GM12878 (cell line): ENCODE data around the gene FAM170B. TPM values are rescaled to one million over a fixed set of nuclear protein-coding genes. Genes with fewer than 3 reads are reported as not detected.

ENCODE experiments used
- ATAC-seq: fragments of 200-7000 bp; cut with Tn5 transposase; 3 replicates; pipeline ENCODE4 v1.9.1; 2020; ENCODE audit warnings: mild to moderate bottlenecking, moderate library complexity
- BruUV-seq: library from RNA; stranded (reverse); fragments of 400-500 nt; replicated peaks from 2 replicates; lab custom pipeline; 2021; lab: Mats Ljungman, UMichigan
- CTCF ChIA-PET: fragments of 300-600 bp; sonication (Branson Sonifier 250); formaldehyde crosslinking; extraction: SDS; loops from one replicate; lab custom pipeline; 2021; ENCODE audit warnings: inconsistent platforms; lab: Yijun Ruan, JAX
- POLR2A ChIA-PET: fragments of 350-600 bp; formaldehyde crosslinking; extraction: SDS; loops from one replicate; lab custom pipeline; 2021; ENCODE audit warnings: inconsistent platforms; lab: Charles Lee
- RAD21 ChIA-PET: fragments of 300-600 bp; sonication (Branson Sonifier 250); formaldehyde crosslinking; loops from one replicate; lab custom pipeline; 2023; ENCODE audit warnings: antibody characterized with exemption; ENCODE audit not compliant: unreplicated experiment; lab: Charles Lee
- SMC1A ChIA-PET: fragments of 300-600 bp; sonication (Branson Sonifier 250); formaldehyde crosslinking; loops from one replicate; lab custom pipeline; 2023; ENCODE audit not compliant: unreplicated experiment, uncharacterized antibody; lab: Charles Lee
- DNase-seq: peaks from one replicate; pipeline ENCODE4 v3.0.0-alpha.2; 2011; ENCODE audit warnings: low read depth, low spot score
- FAIRE-seq: peaks from 3 replicates; lab custom pipeline; 2011; peaks lifted over from hg19 to GRCh38; lab: Jason Lieb, UNC
- H2AFZ ChIP-seq: 2 replicates; pipeline ENCODE4 v1.6.0; 2011; ENCODE audit warnings: low read depth, low read length, control low read depth; ENCODE audit not compliant: control insufficient read depth
- H3K27ac ChIP-seq: 2 replicates; pipeline ENCODE4 v1.5.1; 2011; ENCODE audit warnings: control low read depth; ENCODE audit not compliant: control insufficient read depth, insufficient read depth
- H3K27me3 ChIP-seq, 2 experiments: replicated peaks in 1 of 2; 2 replicates each; pipeline versions ENCODE4 v1.6.0 to v1.6.1; 2011; ENCODE audit warnings: low read length in 1 of 2; ENCODE audit not compliant: control insufficient read depth in 2 of 2, insufficient read depth in 2 of 2
- H3K36me3 ChIP-seq, 2 experiments: 2 replicates each; pipeline ENCODE4 v1.5.1; 2011; ENCODE audit warnings: low read length in 1 of 2; ENCODE audit not compliant: control insufficient read depth in 2 of 2, insufficient read depth in 2 of 2
- H3K4me1 ChIP-seq: 2 replicates; pipeline ENCODE4 v1.6.1; 2011; ENCODE audit warnings: mild to moderate bottlenecking, low read length, moderate library complexity, mixed read lengths; ENCODE audit not compliant: control insufficient read depth, insufficient read depth
- H3K4me2 ChIP-seq: 2 replicates; pipeline ENCODE4 v1.6.0; 2011; ENCODE audit warnings: control low read depth; ENCODE audit not compliant: control insufficient read depth, insufficient read depth
- H3K4me3 ChIP-seq: fragments of 200-600 bp; sonication (generic); 2 replicates; pipeline ENCODE4 v1.5.1; 2016
- H3K79me2 ChIP-seq: 2 replicates; pipeline ENCODE4 v1.6.0; 2011; ENCODE audit warnings: low read length; ENCODE audit not compliant: control insufficient read depth, insufficient read depth
- H3K9ac ChIP-seq: 2 replicates; pipeline ENCODE4 v1.8.0; 2011; ENCODE audit warnings: low read length, control low read depth, mixed read lengths; ENCODE audit not compliant: control insufficient read depth, insufficient read depth
- H3K9me3 ChIP-seq: replicated peaks from 3 replicates; pipeline ENCODE4 v1.5.1; 2011; ENCODE audit warnings: mild to moderate bottlenecking, low read length; ENCODE audit not compliant: control insufficient read depth, insufficient read depth
- H4K20me1 ChIP-seq: 2 replicates; pipeline ENCODE4 v1.6.0; 2011; ENCODE audit not compliant: control insufficient read depth, insufficient read depth
- ATF3 ChIP-seq: IDR thresholded peaks from 2 replicates; pipeline ENCODE4 v1.6.1; 2011; ENCODE audit warnings: low read depth, mild to moderate bottlenecking, low read length, moderate library complexity, borderline replicate concordance; ENCODE audit errors: extremely low read depth
- CHD1 ChIP-seq: IDR thresholded peaks from 2 replicates; pipeline ENCODE4 v1.6.1; 2012; ENCODE audit warnings: low read depth, low read length, improper control_type of control experiment
- CUX1 ChIP-seq: IDR thresholded peaks from 2 replicates; pipeline ENCODE4 v1.6.1; 2012; ENCODE audit warnings: improper control_type of control experiment, low read depth, low read length; ENCODE audit not compliant: insufficient replicate concordance
- NFYA ChIP-seq: IDR thresholded peaks from 2 replicates; pipeline ENCODE4 v1.6.1; 2011; ENCODE audit warnings: low read depth, mild to moderate bottlenecking, low read length, improper control_type of control experiment, borderline replicate concordance
- PAX5 ChIP-seq: IDR thresholded peaks from 2 replicates; pipeline ENCODE4 v1.6.1; 2011; ENCODE audit warnings: low read depth, low read length, borderline replicate concordance
- POLR2AphosphoS5 ChIP-seq: IDR thresholded peaks from 2 replicates; pipeline ENCODE4 v1.6.1; 2011; ENCODE audit warnings: mild to moderate bottlenecking, low read length, inconsistent platforms
- RELA ChIP-seq: fragments of 450-650 bp; IDR thresholded peaks from 2 replicates; pipeline ENCODE4 v1.8.0; 2014; ENCODE audit warnings: borderline replicate concordance; ENCODE audit not compliant: partially characterized antibody
- TAF1 ChIP-seq: IDR thresholded peaks from 2 replicates; pipeline ENCODE4 v1.6.1; 2011; ENCODE audit warnings: mild to moderate bottlenecking, low read depth, low read length, borderline replicate concordance
- TARDBP ChIP-seq: IDR thresholded peaks from 2 replicates; pipeline ENCODE4 v1.6.1; 2016; ENCODE audit warnings: borderline replicate concordance
- ZZZ3 ChIP-seq: IDR thresholded peaks from 2 replicates; pipeline ENCODE4 v1.6.1; 2011; ENCODE audit warnings: low read depth; ENCODE audit not compliant: control insufficient read depth, insufficient read length
- WGBS: methylation state at CpG from one replicate; pipeline ENCODE4 v1.1.6; 2016; ENCODE audit warnings: low lambda C conversion rate; ENCODE audit not compliant: insufficient replicate concordance, insufficient coverage; ENCODE audit errors: missing lambda C conversion rate; 5-methylcytosine and 5-hydroxymethylcytosine counted together
- in situ Hi-C: fragments of 300-500 bp; cut with MboI; formaldehyde crosslinking; loops from 9 replicates; pipeline ENCODE4 v1.14.3; 2018; ENCODE audit warnings: mixed read lengths
- intact Hi-C: fragments of 100-400 bp; cut with micrococcal nuclease; formaldehyde crosslinking; loops from one replicate; pipeline ENCODE4 v1.14.2; 2022; ENCODE audit not compliant: unreplicated experiment
- polyA plus RNA-seq, 11 experiments: library from polyadenylated mRNA; depleted of rRNA in 4 of 11; unstranded in 6 of 11; stranded (reverse) in 5 of 11; fragments of >200 nt; fragmentation: Nextera tagmentation in 4 of 11; fragmentation: Illumina TruSeq in 1 of 11; extraction: Ambion mirVana in 4 of 11; extraction: Trizol in 1 of 11; gene quantifications; 1 replicate in 1 of 11; 2 replicates in 10 of 11; pipeline versions ENCODE4 v1.2.1 to v1.2.3, GENCODE V29; 2011 to 2016; ENCODE audit warnings: inconsistent platforms in 2 of 11, missing spikeins in 2 of 11, low read depth in 1 of 11
- total RNA-seq, 4 experiments: library from RNA; depleted of rRNA in 3 of 4; stranded (reverse); fragments of >200 nt in 3 of 4; fragmentation: Illumina TruSeq in 1 of 4; extraction: Trizol in 1 of 4; gene quantifications; 2 replicates each; pipeline versions ENCODE4 v1.2.1 to v1.2.3, GENCODE V29; 2013 to 2021
- TF ChIP-seq, protein P1 (sequence below): fragments of 450-650 bp; formaldehyde crosslinking; IDR thresholded peaks from 2 replicates; pipeline ENCODE4 v1.4.0; 2022; ENCODE audit warnings: mild to moderate bottlenecking, moderate library complexity
- TF ChIP-seq, protein P2 (sequence below): IDR thresholded peaks from 2 replicates; pipeline ENCODE4 v1.6.1; 2012; ENCODE audit warnings: low read depth, low read length, improper control_type of control experiment
- TF ChIP-seq, protein P3 (sequence below): IDR thresholded peaks from 2 replicates; pipeline ENCODE4 v1.6.1; 2011; ENCODE audit warnings: borderline replicate concordance, low read depth, mild to moderate bottlenecking, moderate library complexity, mixed read lengths, low read length; ENCODE audit not compliant: insufficient read depth; ENCODE audit errors: extremely low read length

FAM170B gene
- total and polyA plus RNA-seq, 10 of the 15 experiments (the other 5 are each of a cell fraction or from before 2014, with no cell fraction given) = not detected

DNA sequence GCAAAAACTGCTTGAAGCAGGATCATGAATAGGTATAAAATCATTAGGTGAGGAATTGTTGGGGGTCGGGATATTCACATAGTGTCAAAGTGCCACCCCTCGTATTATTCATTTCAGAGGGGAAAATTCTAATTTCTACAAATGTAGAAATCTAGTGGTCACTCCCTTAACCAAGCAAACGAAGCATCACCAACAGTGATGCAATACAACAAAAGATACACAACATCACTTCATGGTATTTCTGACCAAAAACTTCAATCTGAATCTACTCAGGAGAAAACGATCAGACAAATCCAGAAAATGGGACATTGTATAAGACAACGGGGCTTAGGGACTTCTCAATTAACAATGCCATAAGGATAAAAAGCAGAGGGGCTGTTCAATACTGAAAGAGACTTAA lies 26.3 kb upstream of the FAM170B start (continued):
- no peak for TF ChIP-seq RELA
- TF ChIP-seq TAF1 = no peak
- no peak for TF ChIP-seq ATF3

- Histone ChIP-seq H3K4me3 (no peak overlapping the region), H3K79me2 (no peaks in the 10 kb centered on the region), H4K20me1 (no peaks in the 10 kb centered on the region; the same call in 1 of the 2 replicates), H2AFZ (no peak overlapping the region), H3K36me3 (peaks cover 0 to 1% of the 10 kb centered on the region in 2 experiments; a peak in 1 of 4 replicates), H3K27ac (no peak overlapping the region), H3K27me3 (no peaks in the 10 kb centered on the region), H3K4me1 (no peaks in the 10 kb centered on the region), H3K4me2 (no peak overlapping the region), H3K9me3 (no peaks in the 10 kb centered on the region), H3K9ac (no peak overlapping the region)
- BruUV-seq = no TSS peak
- no peak for FAIRE-seq
- 95% methylated on average over 3 of the region's 3 CpGs for WGBS
- no peak for ATAC-seq
- in situ Hi-C loops (no loop called here), intact Hi-C loops (no loop called here)
- ChIA-PET POLR2A (no interaction called here), RAD21 (no interaction called here), CTCF (interaction anchor here (1.1 kb wide), 1 partner anchor 10 kb away, joined by 3 read pairs; no protein-coding TSS in a partner anchor), SMC1A (no interaction called here)
- DNase-seq = no peak
- TF ChIP-seq NFYA (no peak), CUX1 (no peak), PAX5 (no peak), TARDBP (no peak), ZZZ3 (no peak), POLR2AphosphoS5 (no peak), CHD1 (no peak)
- TF ChIP-seq, protein P1, sequence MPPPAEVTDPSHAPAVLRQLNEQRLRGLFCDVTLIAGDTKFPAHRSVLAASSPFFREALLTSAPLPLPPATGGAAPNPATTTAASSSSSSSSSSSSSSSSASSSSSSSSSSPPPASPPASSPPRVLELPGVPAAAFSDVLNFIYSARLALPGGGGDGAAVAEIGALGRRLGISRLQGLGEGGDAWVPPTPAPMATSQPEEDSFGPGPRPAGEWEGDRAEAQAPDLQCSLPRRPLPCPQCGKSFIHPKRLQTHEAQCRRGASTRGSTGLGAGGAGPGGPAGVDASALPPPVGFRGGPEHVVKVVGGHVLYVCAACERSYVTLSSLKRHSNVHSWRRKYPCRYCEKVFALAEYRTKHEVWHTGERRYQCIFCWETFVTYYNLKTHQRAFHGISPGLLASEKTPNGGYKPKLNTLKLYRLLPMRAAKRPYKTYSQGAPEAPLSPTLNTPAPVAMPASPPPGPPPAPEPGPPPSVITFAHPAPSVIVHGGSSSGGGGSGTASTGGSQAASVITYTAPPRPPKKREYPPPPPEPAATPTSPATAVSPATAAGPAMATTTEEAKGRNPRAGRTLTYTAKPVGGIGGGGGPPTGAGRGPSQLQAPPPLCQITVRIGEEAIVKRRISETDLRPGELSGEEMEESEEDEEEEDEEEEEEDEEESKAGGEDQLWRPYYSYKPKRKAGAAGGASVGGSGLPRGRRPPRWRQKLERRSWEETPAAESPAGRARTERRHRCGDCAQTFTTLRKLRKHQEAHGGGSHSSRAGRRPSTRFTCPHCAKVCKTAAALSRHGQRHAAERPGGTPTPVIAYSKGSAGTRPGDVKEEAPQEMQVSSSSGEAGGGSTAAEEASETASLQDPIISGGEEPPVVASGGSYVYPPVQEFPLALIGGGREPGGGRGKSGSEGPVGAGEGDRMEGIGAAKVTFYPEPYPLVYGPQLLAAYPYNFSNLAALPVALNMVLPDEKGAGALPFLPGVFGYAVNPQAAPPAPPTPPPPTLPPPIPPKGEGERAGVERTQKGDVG = no peak
- TF ChIP-seq, protein P2, sequence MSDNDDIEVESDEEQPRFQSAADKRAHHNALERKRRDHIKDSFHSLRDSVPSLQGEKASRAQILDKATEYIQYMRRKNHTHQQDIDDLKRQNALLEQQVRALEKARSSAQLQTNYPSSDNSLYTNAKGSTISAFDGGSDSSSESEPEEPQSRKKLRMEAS = no peak
- TF ChIP-seq, protein P3, sequence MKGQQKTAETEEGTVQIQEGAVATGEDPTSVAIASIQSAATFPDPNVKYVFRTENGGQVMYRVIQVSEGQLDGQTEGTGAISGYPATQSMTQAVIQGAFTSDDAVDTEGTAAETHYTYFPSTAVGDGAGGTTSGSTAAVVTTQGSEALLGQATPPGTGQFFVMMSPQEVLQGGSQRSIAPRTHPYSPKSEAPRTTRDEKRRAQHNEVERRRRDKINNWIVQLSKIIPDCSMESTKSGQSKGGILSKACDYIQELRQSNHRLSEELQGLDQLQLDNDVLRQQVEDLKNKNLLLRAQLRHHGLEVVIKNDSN = no peak
Observed at GRCh38 chr10:49158915-49159314, 25.1 kb upstream of the FAM170B start.
